IMR-90 (cell line): Measurements from ENCODE around the gene AP2A1. TPM values are rescaled to one million over a fixed set of nuclear protein-coding genes. Genes with fewer than 3 reads are reported as not detected.

ENCODE experiments used
- ATAC-seq: fragments of 200-7000 bp; cut with Tn5 transposase; 2 replicates; pipeline ENCODE4 v1.9.1; 2020; ENCODE audit warnings: low read depth, mild to moderate bottlenecking, moderate library complexity
- BruUV-seq: library from RNA; stranded (reverse); fragments of 400-500 nt; replicated peaks from 2 replicates; lab custom pipeline; 2021; lab: Mats Ljungman, UMichigan
- CTCF ChIA-PET: fragments of 300-600 bp; formaldehyde crosslinking; extraction: SDS; loops from one replicate; lab custom pipeline; 2021; ENCODE audit warnings: antibody characterized with exemption; lab: Yijun Ruan, JAX
- POLR2A ChIA-PET: fragments of 300-600 bp; sonication (Branson Sonifier 250); formaldehyde crosslinking; loops from one replicate; lab custom pipeline; 2022; ENCODE audit warnings: antibody characterized with exemption; ENCODE audit not compliant: unreplicated experiment; lab: Charles Lee
- DNase-seq: peaks from one replicate; pipeline ENCODE4 v3.0.0; 2013
- H2AFZ ChIP-seq: replicated peaks from 2 replicates; pipeline ENCODE3; 2013; ENCODE audit warnings: low read length, mild to moderate bottlenecking; ENCODE audit not compliant: poor library complexity
- H2AK5ac ChIP-seq: 2 replicates; pipeline ENCODE4 v1.6.1; 2013; ENCODE audit warnings: low read depth, low read length, inconsistent platforms
- H2AK9ac ChIP-seq: replicated peaks from 2 replicates; pipeline ENCODE3; 2013; ENCODE audit warnings: mild to moderate bottlenecking, low read depth, low read length, moderate library complexity; ENCODE audit not compliant: poor library complexity
- H2BK120ac ChIP-seq: 2 replicates; pipeline ENCODE4 v1.6.1; 2013; ENCODE audit warnings: low read depth, low read length, inconsistent platforms
- H2BK15ac ChIP-seq: 3 replicates; pipeline ENCODE4 v1.6.1; 2013; ENCODE audit warnings: low read depth, low read length, inconsistent platforms
- H2BK20ac ChIP-seq: 2 replicates; pipeline ENCODE4 v1.6.1; 2013; ENCODE audit warnings: low read depth, mild to moderate bottlenecking, inconsistent platforms, low read length, moderate library complexity
- H2BK5ac ChIP-seq: 2 replicates; pipeline ENCODE4 v1.6.1; 2013; ENCODE audit warnings: mild to moderate bottlenecking, low read depth, low read length, inconsistent platforms; ENCODE audit not compliant: poor library complexity, severe bottlenecking
- H3K14ac ChIP-seq: replicated peaks from 2 replicates; pipeline ENCODE4 v1.6.1; 2013; ENCODE audit warnings: low read depth, low read length, inconsistent platforms
- H3K18ac ChIP-seq: 2 replicates; pipeline ENCODE4 v1.6.1; 2013; ENCODE audit warnings: low read depth, low read length, control low read depth
- H3K23ac ChIP-seq: 2 replicates; pipeline ENCODE4 v1.6.1; 2013; ENCODE audit warnings: low read depth, low read length, inconsistent platforms
- H3K27ac ChIP-seq: 2 replicates; pipeline ENCODE4 v1.5.1; 2013; ENCODE audit warnings: mild to moderate bottlenecking, control low read depth, low read length; ENCODE audit not compliant: insufficient read depth
- H3K27me3 ChIP-seq: 2 replicates; pipeline ENCODE4 v1.6.1; 2013; ENCODE audit warnings: low read length; ENCODE audit not compliant: control insufficient read depth, insufficient read depth
- H3K36me3 ChIP-seq: 2 replicates; pipeline ENCODE4 v1.6.1; 2013; ENCODE audit warnings: low read length, mixed read lengths; ENCODE audit not compliant: control insufficient read depth, insufficient read depth
- H3K4ac ChIP-seq: 2 replicates; pipeline ENCODE4 v1.6.1; 2013; ENCODE audit warnings: low read depth, low read length, inconsistent platforms
- H3K4me1 ChIP-seq: 2 replicates; pipeline ENCODE4 v1.6.1; 2013; ENCODE audit warnings: low read length, mixed read lengths; ENCODE audit not compliant: control insufficient read depth, insufficient read depth
- H3K4me2 ChIP-seq: 2 replicates; pipeline ENCODE4 v1.6.1; 2013; ENCODE audit warnings: low read depth, mild to moderate bottlenecking, control low read depth, low read length, moderate library complexity
- H3K4me3 ChIP-seq: 2 replicates; pipeline ENCODE4 v1.5.1; 2013; ENCODE audit warnings: low read depth, mild to moderate bottlenecking, control low read depth, low read length, moderate library complexity; ENCODE audit not compliant: insufficient read depth
- H3K56ac ChIP-seq: 2 replicates; pipeline ENCODE4 v1.6.1; 2013; ENCODE audit warnings: low read length, inconsistent platforms; ENCODE audit not compliant: insufficient read depth; ENCODE audit errors: extremely low read depth
- H3K79me1 ChIP-seq, 2 experiments: 2 replicates each; pipeline ENCODE4 v1.6.1; 2013; ENCODE audit warnings: low read length in 2 of 2, inconsistent platforms in 1 of 2, low read depth in 1 of 2
- H3K9ac ChIP-seq: 2 replicates; pipeline ENCODE4 v1.6.1; 2013; ENCODE audit warnings: low read depth, low read length, control low read depth
- H3K9me1 ChIP-seq: 2 replicates; pipeline ENCODE4 v1.6.1; 2013; ENCODE audit warnings: low read length, inconsistent platforms; ENCODE audit not compliant: insufficient read depth
- H3K9me3 ChIP-seq: 2 replicates; pipeline ENCODE4 v1.6.1; 2013; ENCODE audit warnings: low read length; ENCODE audit not compliant: control insufficient read depth, insufficient read depth
- H4K20me1 ChIP-seq: 2 replicates; pipeline ENCODE4 v1.6.1; 2013; ENCODE audit warnings: low read length, inconsistent platforms; ENCODE audit not compliant: insufficient read depth
- H4K5ac ChIP-seq: 2 replicates; pipeline ENCODE4 v1.6.1; 2013; ENCODE audit warnings: mild to moderate bottlenecking, low read depth, low read length, control low read depth
- H4K8ac ChIP-seq, 2 experiments: 2 replicates each; pipeline ENCODE4 v1.6.1; 2013; ENCODE audit warnings: low read depth in 2 of 2, low read length in 2 of 2, control low read depth in 1 of 2, inconsistent platforms in 1 of 2
- H4K91ac ChIP-seq: 2 replicates; pipeline ENCODE4 v1.6.1; 2013; ENCODE audit warnings: low read depth, low read length, inconsistent platforms; ENCODE audit not compliant: insufficient read depth
- BHLHE40 ChIP-seq: fragments of 150-350 bp; IDR thresholded peaks from 2 replicates; pipeline ENCODE4 v1.6.1; 2016; ENCODE audit warnings: mild to moderate bottlenecking, low read depth, low read length
- CEBPB ChIP-seq: IDR thresholded peaks from 2 replicates; pipeline ENCODE4 v1.6.1; 2012; ENCODE audit warnings: low read depth, low read length, improper control_type of control experiment
- CHD1 ChIP-seq: IDR thresholded peaks from 2 replicates; pipeline ENCODE4 v1.6.1; 2012; ENCODE audit warnings: low read depth, low read length, improper control_type of control experiment
- FOS ChIP-seq: fragments of 150-350 bp; IDR thresholded peaks from 2 replicates; pipeline ENCODE4 v1.6.1; 2016; ENCODE audit warnings: low read depth, low read length
- MAFK ChIP-seq: IDR thresholded peaks from 2 replicates; pipeline ENCODE4 v1.6.1; 2012; ENCODE audit warnings: low read depth, low read length, improper control_type of control experiment
- MAZ ChIP-seq: IDR thresholded peaks from 2 replicates; pipeline ENCODE4 v1.6.1; 2012; ENCODE audit warnings: low read depth, mild to moderate bottlenecking, low read length, improper control_type of control experiment, moderate library complexity, borderline replicate concordance
- MXI1 ChIP-seq: IDR thresholded peaks from 2 replicates; pipeline ENCODE4 v1.6.1; 2012; ENCODE audit warnings: low read depth, mild to moderate bottlenecking, low read length, moderate library complexity, borderline replicate concordance
- NFE2L2 ChIP-seq: fragments of 150-350 bp; IDR thresholded peaks from 2 replicates; pipeline ENCODE4 v1.6.1; 2016; ENCODE audit warnings: low read depth, mild to moderate bottlenecking, low read length
- POLR2A ChIP-seq: IDR thresholded peaks from 2 replicates; pipeline ENCODE4 v1.6.1; 2012; ENCODE audit warnings: mild to moderate bottlenecking, low read depth, low read length
- RAD21 ChIP-seq: IDR thresholded peaks from 2 replicates; pipeline ENCODE4 v1.6.1; 2012; ENCODE audit warnings: low read length, improper control_type of control experiment
- RCOR1 ChIP-seq: IDR thresholded peaks from 2 replicates; pipeline ENCODE4 v1.6.1; 2012; ENCODE audit warnings: mild to moderate bottlenecking, low read length, improper control_type of control experiment; ENCODE audit not compliant: insufficient replicate concordance
- RFX5 ChIP-seq: IDR thresholded peaks from 2 replicates; pipeline ENCODE4 v1.8.0; 2012; ENCODE audit warnings: low read depth, mild to moderate bottlenecking, low read length, moderate library complexity
- SMC3 ChIP-seq: fragments of 150-350 bp; IDR thresholded peaks from 2 replicates; pipeline ENCODE4 v1.6.1; 2016; ENCODE audit warnings: low read depth, mild to moderate bottlenecking, antibody characterized with exemption, low read length, moderate library complexity
- USF2 ChIP-seq: fragments of 150-350 bp; IDR thresholded peaks from 2 replicates; pipeline ENCODE4 v1.6.1; 2017; ENCODE audit warnings: mild to moderate bottlenecking, antibody characterized with exemption, low read length, low read depth
- WGBS, 2 experiments: methylation state at CpG; one replicate each; pipeline versions ENCODE4 v1.1.5 to v1.1.7; 2013; ENCODE audit warnings: missing lambda C conversion rate in 2 of 2; ENCODE audit not compliant: insufficient read length in 1 of 2; ENCODE audit errors: extremely low coverage in 2 of 2; 5-methylcytosine and 5-hydroxymethylcytosine counted together
- dilution Hi-C: fragments of 300-500 bp; cut with HindIII; formaldehyde crosslinking; loops from one replicate; pipeline ENCODE4 v1.14.3; 2018; ENCODE audit warnings: low sequenced_read_pairs; ENCODE audit not compliant: unreplicated experiment
- in situ Hi-C: fragments of 300-500 bp; cut with MboI; formaldehyde crosslinking; loops from 3 replicates; pipeline ENCODE4 v1.14.3; 2019; ENCODE audit warnings: low sequenced_read_pairs, inconsistent platforms, mixed read lengths
- intact Hi-C: fragments of 100-400 bp; cut with micrococcal nuclease; formaldehyde crosslinking; loops from 2 replicates; pipeline ENCODE4 v1.10.0; 2022
- polyA plus RNA-seq, 3 experiments: library from polyadenylated mRNA; depleted of rRNA; stranded (reverse); fragments of >200 nt; gene quantifications; 2 replicates each; pipeline ENCODE4 v1.2.3, GENCODE V29; 2012; ENCODE audit warnings: low replicate concordance in 1 of 3
- total RNA-seq: library from RNA; depleted of rRNA; stranded (reverse); fragments of >200 nt; gene quantifications from 2 replicates; pipeline ENCODE4 v1.2.3, GENCODE V29; 2012
- TF ChIP-seq, protein P1 (sequence below): conservative IDR thresholded peaks from 2 replicates; pipeline ENCODE4 v1.5.1; 2012; ENCODE audit warnings: mild to moderate bottlenecking, low read depth, low read length, improper control_type of control experiment
- TF ChIP-seq, protein P2 (sequence below): fragments of 150-350 bp; IDR thresholded peaks from 2 replicates; pipeline ENCODE4 v1.6.1; 2016; ENCODE audit warnings: low read depth, mild to moderate bottlenecking, low read length, moderate library complexity, borderline replicate concordance

Gene AP2A1
- total and polyA plus RNA-seq, 2 of the 4 experiments (the other 2 are of a cell fraction) = 40.7 to 122 TPM

DNA sequence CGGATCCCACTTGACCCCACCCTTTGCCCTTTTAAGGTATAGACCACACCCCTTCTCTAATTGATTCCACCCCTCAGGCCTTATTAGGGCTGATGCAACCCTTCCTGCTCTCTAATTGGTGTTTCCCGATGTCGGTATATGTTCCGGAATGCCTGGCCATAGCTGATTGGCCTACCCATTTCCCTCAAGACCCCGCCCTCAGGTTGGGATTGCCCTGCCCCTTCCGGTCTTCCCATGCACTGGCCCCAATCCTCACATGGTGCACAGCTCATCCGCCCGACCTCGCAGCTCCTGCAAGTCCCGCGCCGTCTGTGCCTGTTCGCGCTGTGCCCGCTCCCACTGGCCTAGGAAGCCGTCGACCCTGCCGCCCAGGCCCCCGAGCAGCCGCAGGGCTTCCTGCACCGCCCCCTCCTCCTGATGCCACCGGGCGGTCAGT lies 21.8 kb upstream of the AP2A1 start:
- Histone ChIP-seq H4K20me1 (no peaks in the 10 kb centered on the region), H3K9me1 (0 out of 2 replicates have a peak, but pooled peaks cover 1% of the 10 kb centered on the region), H3K9ac (no peak overlapping the region), H3K4ac (no peak overlapping the region), H2BK5ac (no peak overlapping the region), H3K23ac (no peak overlapping the region), H3K4me3 (no peak overlapping the region), H2BK15ac (no peak overlapping the region), H3K79me1 (no peaks in the 10 kb centered on the region), H2BK20ac (no peak overlapping the region), H3K9me3 (no peaks in the 10 kb centered on the region; the same call in 1 of the 2 replicates), H4K5ac (no peak overlapping the region), H3K36me3 (no peaks in the 10 kb centered on the region), H3K27me3 (no peaks in the 10 kb centered on the region), H2AK9ac (peak overlapping the region; percentile 28), H3K4me1 (peaks cover 3% of the 10 kb centered on the region; the same call in 1 of the 2 replicates), H3K14ac (no peak overlapping the region), H3K27ac (no peak overlapping the region), H2BK120ac (no peak overlapping the region), H3K56ac (no peak overlapping the region), H2AK5ac (no peak overlapping the region), H3K18ac (no peak overlapping the region), H2AFZ (no peak overlapping the region), H3K4me2 (no peak overlapping the region), H4K91ac (no peak overlapping the region), H4K8ac (no peak overlapping the region)
- dilution Hi-C loops = no loop called here
- ATAC-seq (no peak), DNase-seq (no peak)
- ChIA-PET POLR2A (no interaction called here), CTCF (no interaction called here)
- in situ Hi-C loops = no loop called here
- intact Hi-C loops = no loop called here
- 98% methylated on average over 12 of the region's 23 CpGs; no CpG with 5 or more reads in 1 of the 2 experiments for WGBS, 2 experiments
- no TSS peak for BruUV-seq
- TF ChIP-seq RAD21 = no peak
- no peak for TF ChIP-seq FOS
- no peak for TF ChIP-seq MAFK
- TF ChIP-seq, protein P1, sequence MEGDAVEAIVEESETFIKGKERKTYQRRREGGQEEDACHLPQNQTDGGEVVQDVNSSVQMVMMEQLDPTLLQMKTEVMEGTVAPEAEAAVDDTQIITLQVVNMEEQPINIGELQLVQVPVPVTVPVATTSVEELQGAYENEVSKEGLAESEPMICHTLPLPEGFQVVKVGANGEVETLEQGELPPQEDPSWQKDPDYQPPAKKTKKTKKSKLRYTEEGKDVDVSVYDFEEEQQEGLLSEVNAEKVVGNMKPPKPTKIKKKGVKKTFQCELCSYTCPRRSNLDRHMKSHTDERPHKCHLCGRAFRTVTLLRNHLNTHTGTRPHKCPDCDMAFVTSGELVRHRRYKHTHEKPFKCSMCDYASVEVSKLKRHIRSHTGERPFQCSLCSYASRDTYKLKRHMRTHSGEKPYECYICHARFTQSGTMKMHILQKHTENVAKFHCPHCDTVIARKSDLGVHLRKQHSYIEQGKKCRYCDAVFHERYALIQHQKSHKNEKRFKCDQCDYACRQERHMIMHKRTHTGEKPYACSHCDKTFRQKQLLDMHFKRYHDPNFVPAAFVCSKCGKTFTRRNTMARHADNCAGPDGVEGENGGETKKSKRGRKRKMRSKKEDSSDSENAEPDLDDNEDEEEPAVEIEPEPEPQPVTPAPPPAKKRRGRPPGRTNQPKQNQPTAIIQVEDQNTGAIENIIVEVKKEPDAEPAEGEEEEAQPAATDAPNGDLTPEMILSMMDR = no peak
- no peak for TF ChIP-seq RCOR1
- TF ChIP-seq, protein P2, sequence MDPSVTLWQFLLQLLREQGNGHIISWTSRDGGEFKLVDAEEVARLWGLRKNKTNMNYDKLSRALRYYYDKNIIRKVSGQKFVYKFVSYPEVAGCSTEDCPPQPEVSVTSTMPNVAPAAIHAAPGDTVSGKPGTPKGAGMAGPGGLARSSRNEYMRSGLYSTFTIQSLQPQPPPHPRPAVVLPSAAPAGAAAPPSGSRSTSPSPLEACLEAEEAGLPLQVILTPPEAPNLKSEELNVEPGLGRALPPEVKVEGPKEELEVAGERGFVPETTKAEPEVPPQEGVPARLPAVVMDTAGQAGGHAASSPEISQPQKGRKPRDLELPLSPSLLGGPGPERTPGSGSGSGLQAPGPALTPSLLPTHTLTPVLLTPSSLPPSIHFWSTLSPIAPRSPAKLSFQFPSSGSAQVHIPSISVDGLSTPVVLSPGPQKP = no peak
- TF ChIP-seq CEBPB = no peak
- no peak for TF ChIP-seq MXI1
- no peak for TF ChIP-seq BHLHE40
- TF ChIP-seq CHD1 = no peak
- no peak for TF ChIP-seq RFX5
- no peak for TF ChIP-seq USF2
- TF ChIP-seq SMC3 = no peak
- no peak for TF ChIP-seq NFE2L2
- no peak for TF ChIP-seq POLR2A
- TF ChIP-seq MAZ = no peak
